ENCODE data around the gene PNMA1.

The PNMA1 gene

DNA sequence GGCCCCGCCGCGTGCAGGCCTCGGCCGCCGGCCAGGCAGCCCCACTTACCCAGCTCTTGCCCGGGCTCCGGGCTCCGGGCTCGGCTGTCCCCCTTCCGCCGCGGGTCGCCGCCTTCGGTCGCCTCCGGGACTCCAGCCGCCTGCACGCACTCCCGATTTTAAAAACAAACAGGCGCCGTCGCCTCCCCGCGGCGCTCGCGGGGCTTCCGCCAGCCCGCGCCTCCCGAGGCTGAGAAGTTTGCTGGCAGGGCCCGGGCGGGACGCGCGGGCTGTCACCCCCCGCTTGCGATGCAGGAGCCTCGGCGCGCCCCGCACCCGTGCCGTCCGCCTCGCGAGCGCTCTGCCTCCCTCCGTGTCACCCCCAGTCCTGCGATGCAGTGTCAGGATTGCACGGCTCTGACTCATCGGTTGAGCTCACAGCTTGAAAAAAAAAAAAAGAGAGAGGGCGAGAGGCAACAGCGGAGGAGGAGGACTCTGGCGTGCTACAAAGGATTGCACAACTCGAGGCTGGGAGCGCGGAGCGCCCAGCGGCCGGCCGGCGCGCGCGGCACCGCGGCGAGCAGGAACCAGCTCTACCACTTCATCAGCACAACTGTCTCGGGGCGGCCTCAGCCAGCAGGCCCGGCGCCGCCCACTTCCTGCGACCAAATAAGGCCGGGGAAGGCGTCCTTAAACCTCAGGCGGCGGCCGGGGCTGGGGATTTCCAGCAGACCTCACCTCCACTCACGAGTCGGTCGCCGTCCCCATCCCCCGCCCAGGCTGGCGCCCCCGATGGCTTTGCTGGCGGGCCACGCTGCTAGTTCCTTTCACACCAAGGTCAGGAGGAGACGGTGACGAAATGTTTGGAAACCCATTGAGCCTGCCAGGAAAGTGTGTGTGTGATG, 45.8 kb upstream of the PNMA1 start:
- TF ChIP-seq, protein P1, sequence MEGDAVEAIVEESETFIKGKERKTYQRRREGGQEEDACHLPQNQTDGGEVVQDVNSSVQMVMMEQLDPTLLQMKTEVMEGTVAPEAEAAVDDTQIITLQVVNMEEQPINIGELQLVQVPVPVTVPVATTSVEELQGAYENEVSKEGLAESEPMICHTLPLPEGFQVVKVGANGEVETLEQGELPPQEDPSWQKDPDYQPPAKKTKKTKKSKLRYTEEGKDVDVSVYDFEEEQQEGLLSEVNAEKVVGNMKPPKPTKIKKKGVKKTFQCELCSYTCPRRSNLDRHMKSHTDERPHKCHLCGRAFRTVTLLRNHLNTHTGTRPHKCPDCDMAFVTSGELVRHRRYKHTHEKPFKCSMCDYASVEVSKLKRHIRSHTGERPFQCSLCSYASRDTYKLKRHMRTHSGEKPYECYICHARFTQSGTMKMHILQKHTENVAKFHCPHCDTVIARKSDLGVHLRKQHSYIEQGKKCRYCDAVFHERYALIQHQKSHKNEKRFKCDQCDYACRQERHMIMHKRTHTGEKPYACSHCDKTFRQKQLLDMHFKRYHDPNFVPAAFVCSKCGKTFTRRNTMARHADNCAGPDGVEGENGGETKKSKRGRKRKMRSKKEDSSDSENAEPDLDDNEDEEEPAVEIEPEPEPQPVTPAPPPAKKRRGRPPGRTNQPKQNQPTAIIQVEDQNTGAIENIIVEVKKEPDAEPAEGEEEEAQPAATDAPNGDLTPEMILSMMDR (IDR thresholded peaks at IDR 0.05; ENCODE audit: control insufficient read depth, extremely low read depth, insufficient read depth) = no peak
- peak; percentile 90 for DNase-seq (ENCODE audit: low read depth)
- H3K4me3 ChIP-seq (ENCODE audit: low read depth, low read length) = peak overlapping the region; percentile 69

DNA sequence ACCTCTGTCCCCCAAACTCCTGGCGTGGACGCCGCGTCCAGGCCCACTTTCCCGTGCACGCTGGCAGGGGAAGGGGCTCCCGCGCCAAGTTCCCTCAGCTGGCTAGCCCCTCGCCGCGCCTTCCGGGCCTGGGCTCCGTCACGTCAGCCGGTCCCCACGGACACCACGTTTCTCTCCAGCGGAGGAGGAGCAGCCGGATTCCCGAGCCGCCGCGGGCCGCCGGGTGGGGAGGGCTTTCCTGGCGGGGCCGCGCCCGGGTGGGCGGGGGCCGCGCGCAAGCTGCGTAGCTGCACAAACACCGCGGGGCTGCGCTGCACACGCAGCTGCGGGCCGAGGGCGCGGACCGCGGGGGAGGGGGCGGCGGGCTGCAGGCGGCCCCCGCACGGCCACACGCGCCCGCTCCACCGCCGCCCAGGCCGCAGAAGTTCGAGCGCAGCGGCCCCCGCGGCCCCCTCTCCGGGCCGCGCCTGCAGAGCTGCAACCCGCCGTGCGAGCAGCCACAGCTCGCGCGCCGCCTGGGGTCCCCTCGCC, 45.1 kb upstream of the PNMA1 start:
- TF ChIP-seq, protein P1 (IDR thresholded peaks at IDR 0.05; ENCODE audit: control insufficient read depth, extremely low read depth, insufficient read depth) = peak; percentile 23; the same call in 1 of the 2 replicates
- H3K4me3 ChIP-seq (ENCODE audit: low read depth, low read length) = peak overlapping the region; percentile 69
- no peak for DNase-seq (ENCODE audit: low read depth)

DNA sequence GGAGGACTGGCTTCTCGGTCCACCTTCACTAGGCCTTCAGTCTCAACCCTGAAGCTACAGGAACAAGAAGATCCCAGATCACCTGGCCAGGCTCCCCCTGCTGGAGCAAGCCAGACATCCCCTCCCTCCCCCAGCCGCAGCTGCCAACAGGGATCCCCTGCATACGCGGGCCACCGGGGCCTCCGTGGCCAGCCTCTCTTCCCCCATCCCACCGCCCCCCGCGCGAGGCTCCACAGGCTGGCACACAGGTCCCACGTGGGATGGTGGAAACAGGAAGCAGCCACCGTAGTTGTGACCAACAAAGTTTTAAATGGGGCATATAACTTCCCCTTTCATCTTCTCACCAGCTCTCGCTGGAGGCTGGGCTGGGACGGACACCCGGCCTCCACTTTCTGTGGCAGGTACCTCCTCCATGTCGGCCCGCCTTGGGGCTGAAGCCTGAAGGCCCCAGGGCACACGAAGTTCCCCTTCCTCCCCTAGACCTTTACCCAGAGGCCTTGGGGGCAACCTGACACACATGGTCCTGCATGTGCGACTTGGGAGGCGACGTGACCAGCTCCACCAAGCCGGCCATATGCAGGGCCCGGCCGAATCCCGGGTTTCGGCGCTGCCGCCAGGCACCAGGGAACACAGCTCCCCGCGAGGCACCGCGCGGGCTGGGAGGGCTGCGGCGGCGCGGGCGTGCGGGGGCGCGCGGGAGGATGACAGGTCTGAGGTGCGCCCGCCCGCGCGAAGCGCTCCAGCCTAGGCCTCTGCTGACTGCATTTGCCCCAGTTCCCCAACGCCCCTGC, 44.4 kb upstream of the PNMA1 start:
- TF ChIP-seq, protein P1 (IDR thresholded peaks at IDR 0.05; ENCODE audit: control insufficient read depth, extremely low read depth, insufficient read depth) = peak; percentile 70
- no peak for DNase-seq (ENCODE audit: low read depth)
- H3K4me3 ChIP-seq (ENCODE audit: low read depth, low read length) = peak overlapping the region; percentile 69

DNA sequence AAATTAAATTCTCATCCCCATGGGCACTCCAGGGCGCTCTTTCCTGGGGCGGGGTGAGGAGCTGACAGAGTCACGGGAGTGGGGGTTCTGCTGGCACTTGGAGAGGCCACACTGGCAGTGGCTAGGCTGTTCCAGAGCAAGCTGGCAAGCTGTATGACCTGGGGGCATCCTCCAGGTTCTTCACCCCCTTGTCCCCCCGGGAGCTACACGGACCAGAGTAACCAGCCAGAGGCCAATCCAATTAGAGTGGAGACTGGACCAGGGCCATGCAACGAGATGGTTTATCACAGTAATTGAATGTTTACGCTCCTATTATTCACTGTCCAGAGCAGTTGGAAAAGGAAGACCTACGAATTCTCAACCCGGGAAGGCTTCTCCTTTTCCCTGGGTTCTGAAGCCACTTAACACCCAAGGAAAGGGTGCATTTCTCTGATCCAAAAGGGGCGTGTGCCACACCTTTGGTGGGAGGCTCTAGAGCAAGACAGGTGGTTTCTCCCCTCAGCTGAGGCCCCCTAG, 43.8 kb upstream of the PNMA1 start:
- TF ChIP-seq, protein P1 (IDR thresholded peaks at IDR 0.05; ENCODE audit: control insufficient read depth, extremely low read depth, insufficient read depth) = no peak
- peak overlapping the region; percentile 69 for H3K4me3 ChIP-seq (ENCODE audit: low read depth, low read length)
- DNase-seq (ENCODE audit: low read depth) = no peak

DNA sequence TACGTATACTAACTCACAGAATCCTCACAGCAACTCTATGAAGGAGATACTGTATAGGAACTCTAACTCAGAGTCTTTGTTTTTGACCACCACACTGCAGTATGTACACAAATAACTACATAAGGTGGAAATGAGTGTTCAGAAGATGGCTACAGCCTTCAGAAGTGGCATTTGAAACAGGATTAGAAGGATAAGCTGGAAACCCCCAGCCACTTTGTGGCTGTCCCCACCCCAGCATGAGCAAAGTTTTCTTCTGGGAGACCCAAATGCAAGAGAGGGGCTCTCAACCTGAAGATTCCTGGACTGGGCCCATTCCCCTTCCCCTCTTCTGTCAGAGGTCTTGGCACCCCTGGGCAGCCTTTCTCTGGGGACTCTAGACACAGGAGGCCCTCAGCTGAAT, 43.2 kb upstream of the PNMA1 start:
- TF ChIP-seq, protein P1 (IDR thresholded peaks at IDR 0.05; ENCODE audit: control insufficient read depth, extremely low read depth, insufficient read depth) = no peak
- 0 out of 2 replicates have a peak overlapping the region, but pooled peaks have one; percentile 69 for H3K4me3 ChIP-seq (ENCODE audit: low read depth, low read length)
- DNase-seq (ENCODE audit: low read depth) = no peak

DNA sequence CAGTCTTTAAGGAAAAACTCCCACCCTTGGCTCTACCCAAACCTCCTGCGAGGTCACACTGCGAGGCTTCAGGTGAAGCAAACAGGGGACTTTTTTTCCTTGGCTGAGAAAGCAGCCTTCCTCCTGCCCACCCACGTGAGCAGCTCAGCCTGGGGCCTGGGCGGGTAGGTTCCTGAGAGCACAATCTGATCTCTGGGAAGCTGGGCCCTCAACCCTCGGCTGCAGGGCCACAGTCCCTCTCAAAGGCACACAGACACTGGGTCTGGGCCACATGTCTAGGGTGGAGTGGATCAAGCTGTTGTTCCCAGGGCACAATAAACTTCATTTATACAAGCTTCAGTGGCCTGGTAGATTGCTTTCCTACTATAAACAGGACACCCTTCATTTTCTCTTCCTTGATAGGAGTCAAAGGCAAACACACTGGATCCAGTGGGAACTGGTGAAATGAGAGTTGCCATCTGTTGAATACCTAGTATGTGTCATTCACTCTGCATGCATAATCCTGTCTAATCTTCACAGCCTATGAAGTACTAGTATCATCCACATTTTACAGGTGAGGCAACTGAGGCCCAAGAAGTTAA, 41.3 kb upstream of the PNMA1 start:
- peak; percentile 56 for DNase-seq (ENCODE audit: low read depth)
- H3K4me3 ChIP-seq (ENCODE audit: low read depth, low read length) = no peak overlapping the region
- TF ChIP-seq, protein P1 (IDR thresholded peaks at IDR 0.05; ENCODE audit: control insufficient read depth, extremely low read depth, insufficient read depth) = no peak
